K562 (cell line): Measurements from ENCODE around the gene ZNF559. TPM values are rescaled to one million over a fixed set of nuclear protein-coding genes. Genes with fewer than 3 reads are reported as not detected.

Experiments
- ATAC-seq: fragments of 200-7000 bp; cut with Tn5 transposase; 3 replicates; pipeline ENCODE4 v1.9.1; 2020; ENCODE audit warnings: moderate library complexity
- BruUV-seq: library from RNA; stranded (reverse); fragments of 400-500 nt; replicated peaks from 2 replicates; lab custom pipeline; 2021; lab: Mats Ljungman, UMichigan
- CTCF ChIA-PET: fragments of 300-600 bp; formaldehyde crosslinking; extraction: SDS; loops from one replicate; lab custom pipeline; 2021; ENCODE audit warnings: low intra/inter-chr PET ratio; lab: Yijun Ruan, JAX
- POLR2A ChIA-PET: fragments of 300-600, 350-650 bp; sonication (Branson Sonifier 250); formaldehyde crosslinking; extraction: SDS; loops from one replicate; lab custom pipeline; 2021; ENCODE audit warnings: antibody characterized with exemption, inconsistent platforms; lab: Yijun Ruan, JAX
- DNase-seq, 4 experiments: peaks; one replicate each; pipeline versions ENCODE4 v3.0.0 to v3.0.0-alpha.2; 2011 to 2018; ENCODE audit warnings: low spot score in 3 of 4, mixed read lengths in 3 of 4; ENCODE audit errors: extremely low read depth in 1 of 4
- FAIRE-seq: peaks from 2 replicates; lab custom pipeline; 2011; peaks lifted over from hg19 to GRCh38; lab: Jason Lieb, UNC
- H2AFZ ChIP-seq: 2 replicates; pipeline ENCODE4 v1.6.0; 2011; ENCODE audit warnings: low read depth, low read length, control low read depth, inconsistent platforms
- H3K27ac ChIP-seq: fragments of 200-600 bp; 3 replicates; pipeline ENCODE4 v1.8.0; 2011; ENCODE audit warnings: low read depth, mild to moderate bottlenecking, control low read depth, inconsistent platforms, low read length, moderate library complexity, mixed read lengths; ENCODE audit errors: extremely low read depth
- H3K27me3 ChIP-seq, 2 experiments: fragments of 300-600 bp in 1 of 2; 2 replicates in 1 of 2; 3 replicates in 1 of 2; pipeline versions ENCODE4 v1.6.0 to v1.8.0; 2011; ENCODE audit warnings: inconsistent platforms in 2 of 2, low read length in 2 of 2, mild to moderate bottlenecking in 1 of 2, mixed read lengths in 1 of 2, moderate library complexity in 1 of 2; ENCODE audit not compliant: control insufficient read depth in 2 of 2, insufficient read depth in 2 of 2
- H3K36me3 ChIP-seq: fragments of 300-600 bp; 3 replicates; pipeline ENCODE4 v1.8.0; 2011; ENCODE audit warnings: mild to moderate bottlenecking, low read length, inconsistent platforms; ENCODE audit not compliant: control insufficient read depth, insufficient read depth
- H3K4me1 ChIP-seq, 2 experiments: fragments of 200-600 bp in 1 of 2; replicated peaks in 1 of 2; 2 replicates in 1 of 2; 3 replicates in 1 of 2; pipeline versions ENCODE4 v1.5.1 to v1.8.0; 2011; ENCODE audit warnings: inconsistent platforms in 2 of 2, low read length in 2 of 2, mild to moderate bottlenecking in 1 of 2, mixed read lengths in 1 of 2, moderate library complexity in 1 of 2; ENCODE audit not compliant: control insufficient read depth in 2 of 2, insufficient read depth in 2 of 2
- H3K4me2 ChIP-seq: 2 replicates; pipeline ENCODE4 v1.6.1; 2011; ENCODE audit warnings: low read length, control low read depth, inconsistent platforms, mixed read lengths; ENCODE audit not compliant: insufficient read depth
- H3K4me3 ChIP-seq: fragments of 200-600 bp; sonication (generic), shearing (Covaris generic); 2 replicates; pipeline ENCODE4 v1.5.1; 2016; ENCODE audit warnings: control low read depth, inconsistent platforms
- H3K79me2 ChIP-seq: fragments of 200-600 bp; 3 replicates; pipeline ENCODE4 v1.8.0; 2011; ENCODE audit warnings: low read length, inconsistent platforms; ENCODE audit not compliant: control insufficient read depth, insufficient read depth
- H3K9ac ChIP-seq, 2 experiments: 2 replicates each; pipeline versions ENCODE4 v1.6.0 to v1.6.1; 2011; ENCODE audit warnings: low read depth in 2 of 2, low read length in 2 of 2, control low read depth in 1 of 2, inconsistent platforms in 1 of 2, mild to moderate bottlenecking in 1 of 2, mixed read lengths in 1 of 2; ENCODE audit not compliant: insufficient read depth in 1 of 2
- H3K9me1 ChIP-seq: one replicate; pipeline ENCODE4 v1.6.0; 2011; ENCODE audit warnings: inconsistent platforms, mild to moderate bottlenecking, low read length, moderate library complexity; ENCODE audit not compliant: control insufficient read depth, insufficient read depth
- H3K9me3 ChIP-seq: replicated peaks from 2 replicates; pipeline ENCODE4 v1.5.1; 2011; ENCODE audit warnings: low read depth, low read length, inconsistent platforms; ENCODE audit not compliant: control insufficient read depth, insufficient read depth
- H4K20me1 ChIP-seq: replicated peaks from 2 replicates; pipeline ENCODE4 v1.6.1; 2011; ENCODE audit warnings: low read length, inconsistent platforms, mixed read lengths; ENCODE audit not compliant: control insufficient read depth, insufficient read depth
- CBFB ChIP-seq: sonication (generic); formaldehyde crosslinking; IDR thresholded peaks from 2 replicates; pipeline ENCODE4 v1.4.0; 2020; ENCODE audit warnings: mild to moderate bottlenecking, missing genetic modification reagents
- CTCF ChIP-seq, 3 experiments: IDR thresholded peaks in 2 of 3; conservative IDR thresholded peaks in 1 of 3; 2 replicates each; pipeline ENCODE4 v1.5.1; 2011 to 2012; ENCODE audit warnings: low read length in 3 of 3, mild to moderate bottlenecking in 3 of 3, control low read depth in 2 of 3, improper control_type of control experiment in 1 of 3, inconsistent platforms in 1 of 3, low read depth in 1 of 3, mixed read lengths in 1 of 3, moderate library complexity in 1 of 3; ENCODE audit not compliant: insufficient read depth in 2 of 3
- E4F1 ChIP-seq: fragments of 250-450 bp; sonication (Bioruptor Pico); IDR thresholded peaks from 2 replicates; pipeline ENCODE4 v1.5.0; 2021; ENCODE audit warnings: mild to moderate bottlenecking, borderline replicate concordance
- ELK1 ChIP-seq: sonication (generic); formaldehyde crosslinking; IDR thresholded peaks from 2 replicates; pipeline ENCODE4 v1.8.1; 2022; ENCODE audit warnings: missing genetic modification reagents
- EP300 ChIP-seq: IDR thresholded peaks from 2 replicates; pipeline ENCODE4 v1.6.1; 2012; ENCODE audit warnings: low read length, improper control_type of control experiment
- FIP1L1 ChIP-seq: fragments of 200-400 bp; formaldehyde crosslinking; IDR thresholded peaks from 2 replicates; pipeline ENCODE4 v1.6.1; 2018; ENCODE audit warnings: mild to moderate bottlenecking, low read depth, low read length; ENCODE audit not compliant: poor library complexity, severe bottlenecking
- HCFC1 ChIP-seq: IDR thresholded peaks from 2 replicates; pipeline ENCODE4 v1.6.1; 2012; ENCODE audit warnings: low read depth, low read length, improper control_type of control experiment
- OTX1 ChIP-seq: fragments of 450-650 bp; formaldehyde crosslinking; IDR thresholded peaks from 2 replicates; pipeline ENCODE4 v1.4.0; 2022; ENCODE audit warnings: mild to moderate bottlenecking
- PHB2 ChIP-seq: fragments of 450-650 bp; IDR thresholded peaks from 2 replicates; pipeline ENCODE4 v1.6.1; 2017; ENCODE audit warnings: low read depth
- SIN3B ChIP-seq: fragments of 450-650 bp; IDR thresholded peaks from 2 replicates; pipeline ENCODE4 v1.6.1; 2017; ENCODE audit warnings: low read depth, mild to moderate bottlenecking, moderate library complexity
- TCF7 ChIP-seq: sonication (generic); IDR thresholded peaks from 2 replicates; pipeline ENCODE4 v1.6.1; 2016; ENCODE audit warnings: antibody characterized with exemption, borderline replicate concordance
- TRIM28 ChIP-seq: fragments of 450-650 bp; IDR thresholded peaks from 2 replicates; pipeline ENCODE4 v1.6.1; 2017
- U2AF1 ChIP-seq: fragments of 200-400 bp; formaldehyde crosslinking; optimal IDR thresholded peaks from 2 replicates; pipeline ENCODE3; 2017; ENCODE audit warnings: mild to moderate bottlenecking, low read depth, low read length, moderate library complexity
- WGBS: fragments of 100-300 bp; shearing (Covaris generic); methylation state at CpG from one replicate; pipeline ENCODE4 v1.1.6; 2016; ENCODE audit warnings: low coverage, mixed read lengths; ENCODE audit not compliant: insufficient coverage; ENCODE audit errors: missing lambda C conversion rate; 5-methylcytosine and 5-hydroxymethylcytosine counted together
- in situ Hi-C: fragments of 300-500 bp; cut with MboI; formaldehyde crosslinking; loops from 4 replicates; pipeline ENCODE4 v1.15.0; 2018; ENCODE audit warnings: inconsistent platforms, mixed read lengths
- intact Hi-C: fragments of 100-400 bp; cut with micrococcal nuclease; formaldehyde crosslinking; loops from 2 replicates; pipeline ENCODE4 v1.14.2; 2022
- polyA plus RNA-seq, 8 experiments: library from polyadenylated mRNA; depleted of rRNA in 4 of 8; stranded (reverse) in 5 of 8; unstranded in 3 of 8; fragments of >200 nt; fragmentation: Nextera tagmentation in 2 of 8; fragmentation: Illumina TruSeq in 1 of 8; extraction: Ambion mirVana in 2 of 8; extraction: Trizol in 1 of 8; gene quantifications; 2 replicates each; pipeline versions ENCODE4 v1.2.1 to v1.2.3, GENCODE V29; 2011 to 2014; ENCODE audit warnings: inconsistent platforms in 1 of 8, missing spikeins in 1 of 8
- total RNA-seq, 7 experiments: library from RNA; depleted of rRNA in 6 of 7; stranded (reverse); fragments of >200 nt in 6 of 7; fragmentation: Illumina TruSeq in 2 of 7; extraction: Trizol in 2 of 7; gene quantifications; 2 replicates each; pipeline versions ENCODE4 v1.2.1 to v1.2.3, GENCODE V29; 2011 to 2021; ENCODE audit warnings: low replicate concordance in 1 of 7

Gene ZNF559
- total and polyA plus RNA-seq, 9 of the 15 experiments (the other 6 are each of a cell fraction or from before 2014, with no cell fraction given): 4.0 to 21.5 (median 11.5) TPM

GRCh38 chr19:9313756-9314155, 10.2 kb upstream of the ZNF559 start:
- ATAC-seq (no peak), DNase-seq (no peak)
- Histone ChIP-seq H3K79me2 (peaks cover 1% of the 10 kb centered on the region), H3K9ac (no peak overlapping the region), H3K4me2 (no peak overlapping the region), H3K4me1 (peaks cover 0 to 6% of the 10 kb centered on the region in 2 experiments; a peak in 2 of 5 replicates), H4K20me1 (no peaks in the 10 kb centered on the region), H2AFZ (no peak overlapping the region)
- CTCF ChIA-PET: no interaction called here
- BruUV-seq: no TSS peak
- intact Hi-C loops: loop anchor here (5.0 kb wide), 2 partner anchors 269 to 479 kb away; partner anchors contain the start of gene ZNF121
- TF ChIP-seq FIP1L1 (no peak), OTX1 (no peak), E4F1 (CRISPR knock-in tag) (no peak), CBFB (no peak), TCF7 (no peak), HCFC1 (no peak), PHB2 (no peak), ELK1 (CRISPR knock-in tag) (no peak), TRIM28 (no peak), CTCF (IDR thresholded peaks at IDR 0.05 in 2 of 3, conservative IDR thresholded peaks at IDR 0.05 in 1 of 3; ENCODE audit: insufficient read depth in 2 of 3, low read depth in 1 of 3, low read length in 3 of 3) (no peak), EP300 (no peak), SIN3B (no peak), U2AF1 (no peak)
- TF ChIP-seq, all 486 proteins: peak for 0
- no peaks in the 10 kb centered on the region for H3K27me3 ChIP-seq
- in situ Hi-C loops: no loop called here
- H3K4me3 ChIP-seq: no peak overlapping the region
- FAIRE-seq: no peak
- no peak overlapping the region for H3K27ac ChIP-seq
- H3K36me3 ChIP-seq: no peaks in the 10 kb centered on the region
- 2% methylated on average over 4 of the region's 4 CpGs for WGBS
- POLR2A ChIA-PET: no interaction called here
- H3K9me1 ChIP-seq: no peaks in the 10 kb centered on the region
- no peaks in the 10 kb centered on the region for H3K9me3 ChIP-seq
